Central memory CD8-positive, alpha-beta T cell (primary cell): ENCODE measurements around the gene KATNB1.

Experiments used
- ATAC-seq: fragments of 150-1000 bp; cut with Tn5 transposase; replicated peaks from 2 replicates; pipeline ENCODE4 v1.10.0; 2022; ENCODE audit warnings: mild to moderate bottlenecking, moderate FRiP score, moderate number of reproducible peaks; ENCODE audit not compliant: poor library complexity, severe bottlenecking; ENCODE audit errors: extremely low read depth
- DNase-seq, 2 donors: peaks; one replicate each; pipeline ENCODE4 v3.0.0; 2021; ENCODE audit warnings: low spot score in 2 of 2
- H3K27ac Mint-ChIP-seq: one replicate; pipeline ENCODE4 v1.8.0; 2022; ENCODE audit warnings: low read depth, mild to moderate bottlenecking, moderate library complexity, mixed read lengths
- H3K27me3 Mint-ChIP-seq: one replicate; pipeline ENCODE4 v1.8.0; 2022; ENCODE audit warnings: mixed read lengths
- H3K36me3 Mint-ChIP-seq: one replicate; pipeline ENCODE4 v1.8.0; 2022; ENCODE audit warnings: mild to moderate bottlenecking, moderate library complexity, mixed read lengths; ENCODE audit not compliant: insufficient read depth
- H3K4me1 Mint-ChIP-seq: one replicate; pipeline ENCODE4 v1.8.0; 2022; ENCODE audit warnings: mixed read lengths
- H3K4me3 Mint-ChIP-seq: one replicate; pipeline ENCODE4 v1.8.0; 2022; ENCODE audit warnings: mild to moderate bottlenecking, moderate library complexity, mixed read lengths
- H3K9me3 Mint-ChIP-seq: one replicate; pipeline ENCODE4 v1.8.0; 2022; ENCODE audit warnings: mixed read lengths

Gene KATNB1

GRCh38 chr16:57783883-57784282, 48.3 kb downstream of the KATNB1 start:
- H3K9me3 Mint-ChIP-seq: no peaks in the 10 kb centered on the region
- H3K36me3 Mint-ChIP-seq: peaks cover 3% of the 10 kb centered on the region
- H3K4me1 Mint-ChIP-seq: no peaks in the 10 kb centered on the region
- ATAC-seq (no peak), DNase-seq (no peak)
- no peaks in the 10 kb centered on the region for H3K27me3 Mint-ChIP-seq
- H3K4me3 Mint-ChIP-seq: no peak overlapping the region
- H3K27ac Mint-ChIP-seq: no peak overlapping the region

GRCh38 chr16:57784334-57784733, 48.8 kb downstream of the KATNB1 start:
- no peaks in the 10 kb centered on the region for H3K27me3 Mint-ChIP-seq
- DNase-seq: no peak
- H3K36me3 Mint-ChIP-seq: peaks cover 3% of the 10 kb centered on the region
- H3K27ac Mint-ChIP-seq: no peak overlapping the region
- no peaks in the 10 kb centered on the region for H3K9me3 Mint-ChIP-seq
- no peak for ATAC-seq
- H3K4me3 Mint-ChIP-seq: no peak overlapping the region
- no peaks in the 10 kb centered on the region for H3K4me1 Mint-ChIP-seq

GRCh38 chr16:57785385-57785784, 49.8 kb downstream of the KATNB1 start:
- Mint-ChIP-seq H3K4me1 (no peaks in the 10 kb centered on the region), H3K27ac (no peak overlapping the region), H3K9me3 (no peaks in the 10 kb centered on the region), H3K36me3 (peaks cover 1% of the 10 kb centered on the region), H3K27me3 (no peaks in the 10 kb centered on the region), H3K4me3 (no peak overlapping the region)
- no peak for ATAC-seq
- DNase-seq: no peak

- no peaks in the 10 kb centered on the region for H3K9me3 Mint-ChIP-seq
- peak overlapping the region; percentile 62 for H3K27ac Mint-ChIP-seq
- no peak overlapping the region for H3K4me3 Mint-ChIP-seq
- H3K36me3 Mint-ChIP-seq: peaks cover 1% of the 10 kb centered on the region
- no peaks in the 10 kb centered on the region for H3K4me1 Mint-ChIP-seq
- DNase-seq (no peak), ATAC-seq (no peak)
- no peaks in the 10 kb centered on the region for H3K27me3 Mint-ChIP-seq
Measured at GRCh38 chr16:57785924-57786323, 50.4 kb downstream of the KATNB1 start.

- Mint-ChIP-seq H3K27me3 (no peaks in the 10 kb centered on the region), H3K4me1 (no peaks in the 10 kb centered on the region), H3K4me3 (no peak overlapping the region), H3K27ac (peak overlapping the region; percentile 62), H3K9me3 (no peaks in the 10 kb centered on the region), H3K36me3 (peaks cover 1% of the 10 kb centered on the region)
- ATAC-seq (no peak), DNase-seq (no peak)
Measured at GRCh38 chr16:57786632-57787518, 51.3 kb downstream of the KATNB1 start.

- H3K9me3 Mint-ChIP-seq: no peaks in the 10 kb centered on the region
- no peak overlapping the region for H3K4me3 Mint-ChIP-seq
- H3K27ac Mint-ChIP-seq: no peak overlapping the region
- H3K36me3 Mint-ChIP-seq: peaks cover 1% of the 10 kb centered on the region
- no peaks in the 10 kb centered on the region for H3K4me1 Mint-ChIP-seq
- DNase-seq (no peak), ATAC-seq (no peak)
- H3K27me3 Mint-ChIP-seq: no peaks in the 10 kb centered on the region
Measured at GRCh38 chr16:57787519-57787905, 51.9 kb downstream of the KATNB1 start.

GRCh38 chr16:57788252-57788841, 52.8 kb downstream of the KATNB1 start:
- no peaks in the 10 kb centered on the region for H3K9me3 Mint-ChIP-seq
- peaks cover 3% of the 10 kb centered on the region for H3K36me3 Mint-ChIP-seq
- H3K27me3 Mint-ChIP-seq: no peaks in the 10 kb centered on the region
- ATAC-seq (no peak), DNase-seq (no peak)
- H3K4me3 Mint-ChIP-seq: no peak overlapping the region
- H3K27ac Mint-ChIP-seq: peak overlapping the region; percentile 29
- H3K4me1 Mint-ChIP-seq: no peaks in the 10 kb centered on the region

- no peaks in the 10 kb centered on the region for H3K9me3 Mint-ChIP-seq
- peak overlapping the region; percentile 29 for H3K27ac Mint-ChIP-seq
- no peaks in the 10 kb centered on the region for H3K4me1 Mint-ChIP-seq
- no peak overlapping the region for H3K4me3 Mint-ChIP-seq
- DNase-seq: no peak
- H3K27me3 Mint-ChIP-seq: no peaks in the 10 kb centered on the region
- no peak for ATAC-seq
- peaks cover 3% of the 10 kb centered on the region for H3K36me3 Mint-ChIP-seq
Measured at GRCh38 chr16:57788951-57789350, 53.4 kb downstream of the KATNB1 start.

- H3K36me3 Mint-ChIP-seq: peaks cover 3% of the 10 kb centered on the region
- no peak overlapping the region for H3K27ac Mint-ChIP-seq
Measured at GRCh38 chr16:57791195-57791892, 55.8 kb downstream of the KATNB1 start.

GRCh38 chr16:57791893-57792461, 56.4 kb downstream of the KATNB1 start:
- DNase-seq: no peak
- Mint-ChIP-seq H3K27ac (no peak overlapping the region), H3K36me3 (peaks cover 3% of the 10 kb centered on the region), H3K4me3 (no peak overlapping the region), H3K4me1 (peaks cover 5% of the 10 kb centered on the region), H3K9me3 (no peaks in the 10 kb centered on the region), H3K27me3 (no peaks in the 10 kb centered on the region)
- ATAC-seq: no peak

More at GRCh38 chr16:57791195-57791892, 55.8 kb downstream of the KATNB1 start:
- H3K4me1 Mint-ChIP-seq: peaks cover 5% of the 10 kb centered on the region
- no peak for ATAC-seq
- no peak for DNase-seq
- H3K4me3 Mint-ChIP-seq: no peak overlapping the region
- no peaks in the 10 kb centered on the region for H3K9me3 Mint-ChIP-seq
- no peaks in the 10 kb centered on the region for H3K27me3 Mint-ChIP-seq

- no peak overlapping the region for H3K27ac Mint-ChIP-seq
- peaks cover 5% of the 10 kb centered on the region for H3K36me3 Mint-ChIP-seq
- peaks cover 19% of the 10 kb centered on the region for H3K4me1 Mint-ChIP-seq
- DNase-seq: no peak
- H3K9me3 Mint-ChIP-seq: no peaks in the 10 kb centered on the region
- no peak overlapping the region for H3K4me3 Mint-ChIP-seq
- ATAC-seq: no peak
- no peaks in the 10 kb centered on the region for H3K27me3 Mint-ChIP-seq
Measured at GRCh38 chr16:57794849-57795430, 59.4 kb downstream of the KATNB1 start.

GRCh38 chr16:57795431-57795878, 59.9 kb downstream of the KATNB1 start:
- H3K4me1 Mint-ChIP-seq: peaks cover 24% of the 10 kb centered on the region
- peaks cover 5% of the 10 kb centered on the region for H3K36me3 Mint-ChIP-seq
- DNase-seq (no peak), ATAC-seq (no peak)
- no peak overlapping the region for H3K4me3 Mint-ChIP-seq
- no peaks in the 10 kb centered on the region for H3K9me3 Mint-ChIP-seq
- H3K27ac Mint-ChIP-seq: no peak overlapping the region
- no peaks in the 10 kb centered on the region for H3K27me3 Mint-ChIP-seq
